H9 (cell line): ENCODE data around the gene FAM81A. TPM values are rescaled to one million over a fixed set of nuclear protein-coding genes. Genes with fewer than 3 reads are reported as not detected.

Source experiments
- DNase-seq: peaks from one replicate; pipeline ENCODE4 v3.0.0-alpha.2; 2017
- H2AFZ ChIP-seq: one replicate; pipeline ENCODE4 v1.6.1; 2013; ENCODE audit warnings: mild to moderate bottlenecking, low read length, control low read depth, moderate library complexity
- H2AK5ac ChIP-seq: 2 replicates; pipeline ENCODE4 v1.6.1; 2013; ENCODE audit warnings: low read length, control low read depth, mixed read lengths; ENCODE audit not compliant: insufficient read length
- H2BK120ac ChIP-seq: one replicate; pipeline ENCODE4 v1.6.1; 2013; ENCODE audit warnings: low read depth, mild to moderate bottlenecking, low read length, control low read depth, inconsistent platforms; ENCODE audit not compliant: poor library complexity, severe bottlenecking
- H2BK12ac ChIP-seq: 2 replicates; pipeline ENCODE4 v1.6.1; 2013; ENCODE audit warnings: low read length, control low read depth, mixed read lengths, low read depth; ENCODE audit not compliant: insufficient read length
- H2BK15ac ChIP-seq: 2 replicates; pipeline ENCODE4 v1.6.1; 2013; ENCODE audit warnings: low read depth, low read length, control low read depth
- H2BK20ac ChIP-seq: one replicate; pipeline ENCODE4 v1.6.1; 2013; ENCODE audit warnings: low read depth, mild to moderate bottlenecking, low read length, control low read depth, inconsistent platforms; ENCODE audit not compliant: poor library complexity, severe bottlenecking
- H2BK5ac ChIP-seq: 2 replicates; pipeline ENCODE4 v1.6.1; 2013; ENCODE audit warnings: low read length, control low read depth, mixed read lengths; ENCODE audit not compliant: insufficient read length
- H3K14ac ChIP-seq: 2 replicates; pipeline ENCODE4 v1.6.1; 2013; ENCODE audit warnings: low read length, control low read depth; ENCODE audit not compliant: insufficient read depth
- H3K18ac ChIP-seq: 2 replicates; pipeline ENCODE4 v1.6.1; 2013; ENCODE audit warnings: low read depth, mild to moderate bottlenecking, mixed read lengths, low read length, control low read depth; ENCODE audit not compliant: insufficient read length
- H3K23ac ChIP-seq: 2 replicates; pipeline ENCODE4 v1.6.1; 2013; ENCODE audit warnings: low read length, control low read depth, mixed read lengths, low read depth; ENCODE audit not compliant: insufficient read length
- H3K23me2 ChIP-seq: 2 replicates; pipeline ENCODE4 v1.6.1; 2013; ENCODE audit warnings: low read depth, mild to moderate bottlenecking, mixed read lengths, low read length, control low read depth; ENCODE audit not compliant: insufficient read length, poor library complexity, severe bottlenecking
- H3K27ac ChIP-seq: 2 replicates; pipeline ENCODE4 v1.5.1; 2013; ENCODE audit warnings: low read length, control low read depth, mixed read lengths, low read depth; ENCODE audit not compliant: insufficient read length
- H3K27me3 ChIP-seq: 2 replicates; pipeline ENCODE4 v1.6.1; 2013; ENCODE audit warnings: low read length, control low read depth, inconsistent platforms; ENCODE audit not compliant: insufficient read depth
- H3K4ac ChIP-seq: 2 replicates; pipeline ENCODE4 v1.6.1; 2013; ENCODE audit warnings: low read depth, mild to moderate bottlenecking, control low read depth, inconsistent platforms, low read length, moderate library complexity
- H3K4me1 ChIP-seq: 2 replicates; pipeline ENCODE4 v1.6.1; 2013; ENCODE audit warnings: low read length, control low read depth, inconsistent platforms; ENCODE audit not compliant: insufficient read depth
- H3K4me2 ChIP-seq: 2 replicates; pipeline ENCODE4 v1.6.1; 2013; ENCODE audit warnings: low read length, control low read depth, mixed read lengths; ENCODE audit not compliant: insufficient read length, insufficient read depth
- H3K56ac ChIP-seq: 2 replicates; pipeline ENCODE4 v1.6.1; 2013; ENCODE audit warnings: low read depth, mild to moderate bottlenecking, mixed read lengths, low read length, control low read depth; ENCODE audit not compliant: insufficient read length
- H3K79me1 ChIP-seq: 2 replicates; pipeline ENCODE4 v1.6.1; 2013; ENCODE audit warnings: low read depth, mild to moderate bottlenecking, moderate library complexity, low read length, control low read depth, inconsistent platforms; ENCODE audit not compliant: insufficient read depth, poor library complexity, severe bottlenecking
- H3K79me2 ChIP-seq: 2 replicates; pipeline ENCODE4 v1.6.1; 2013; ENCODE audit warnings: low read length, control low read depth, inconsistent platforms; ENCODE audit not compliant: insufficient read depth
- H3K9ac ChIP-seq: 2 replicates; pipeline ENCODE4 v1.6.1; 2013; ENCODE audit warnings: low read length, control low read depth, mixed read lengths; ENCODE audit not compliant: insufficient read length; ENCODE audit errors: extremely low read depth
- H3K9me3 ChIP-seq: one replicate; pipeline ENCODE4 v1.6.1; 2013; ENCODE audit warnings: low read depth, low read length, inconsistent platforms; ENCODE audit not compliant: control insufficient read depth
- H3T11ph ChIP-seq: one replicate; pipeline ENCODE4 v1.6.1; 2013; ENCODE audit warnings: mild to moderate bottlenecking, low read length, control low read depth, inconsistent platforms
- H4K20me1 ChIP-seq: one replicate; pipeline ENCODE4 v1.6.1; 2013; ENCODE audit not compliant: control insufficient read depth, insufficient read length, insufficient read depth
- H4K5ac ChIP-seq: 2 replicates; pipeline ENCODE4 v1.6.1; 2013; ENCODE audit warnings: low read depth, mild to moderate bottlenecking, mixed read lengths, low read length, control low read depth; ENCODE audit not compliant: insufficient read length
- H4K8ac ChIP-seq: replicated peaks from 2 replicates; pipeline ENCODE4 v1.6.1; 2013; ENCODE audit warnings: low read length, control low read depth, mixed read lengths, low read depth; ENCODE audit not compliant: insufficient read length
- H4K91ac ChIP-seq: 2 replicates; pipeline ENCODE4 v1.6.1; 2013; ENCODE audit warnings: low read depth, mild to moderate bottlenecking, moderate library complexity, mixed read lengths, low read length, control low read depth; ENCODE audit not compliant: insufficient read length
- H3K27ac Mint-ChIP-seq, 3 experiments: 2 replicates in 2 of 3; 3 replicates in 1 of 3; pipeline ENCODE4 v1.8.0; 2020 to 2021; ENCODE audit warnings: mixed read lengths in 3 of 3, mild to moderate bottlenecking in 1 of 3, moderate library complexity in 1 of 3
- H3K27me3 Mint-ChIP-seq: 2 replicates; pipeline ENCODE4 v1.8.0; 2021; ENCODE audit warnings: low read depth, mild to moderate bottlenecking, moderate library complexity, mixed read lengths
- H3K36me3 Mint-ChIP-seq, 3 experiments: 2 replicates in 2 of 3; 3 replicates in 1 of 3; pipeline ENCODE4 v1.8.0; 2020 to 2021; ENCODE audit warnings: low read depth in 3 of 3, mixed read lengths in 3 of 3; ENCODE audit not compliant: insufficient read depth in 1 of 3
- H3K4me1 Mint-ChIP-seq, 2 experiments: 2 replicates each; pipeline ENCODE4 v1.8.0; 2020; ENCODE audit warnings: mixed read lengths in 2 of 2
- H3K4me3 Mint-ChIP-seq, 2 experiments: 2 replicates in 1 of 2; 3 replicates in 1 of 2; pipeline ENCODE4 v1.8.0; 2020 to 2021; ENCODE audit warnings: mild to moderate bottlenecking in 2 of 2, mixed read lengths in 2 of 2, moderate library complexity in 1 of 2
- H3K9me3 Mint-ChIP-seq, 2 experiments: 2 replicates in 1 of 2; 3 replicates in 1 of 2; pipeline ENCODE4 v1.8.0; 2020; ENCODE audit warnings: mild to moderate bottlenecking in 2 of 2, mixed read lengths in 2 of 2, moderate library complexity in 1 of 2
- WGBS: extraction: QIAGEN DNeasy Blood & Tissue Kit; methylation state at CpG from one replicate; pipeline ENCODE4 v1.1.7; 2013; ENCODE audit warnings: missing lambda C conversion rate, low lambda C conversion rate, mixed read lengths; ENCODE audit not compliant: insufficient read length; ENCODE audit errors: extremely low coverage; 5-methylcytosine and 5-hydroxymethylcytosine counted together
- total RNA-seq: library from RNA; stranded (reverse); gene quantifications from 2 replicates; pipeline ENCODE4 v1.2.1, GENCODE V29; 2021
- TF ChIP-seq, protein P1 (sequence below): fragments of 200-600 bp; sonication (generic); conservative IDR thresholded peaks from 3 replicates; pipeline ENCODE4 v1.8.0; 2021; ENCODE audit warnings: antibody characterized with exemption, mild to moderate bottlenecking

The FAM81A gene
- total RNA-seq, 1 experiment from 2014 or later, result 1.7 TPM

DNA sequence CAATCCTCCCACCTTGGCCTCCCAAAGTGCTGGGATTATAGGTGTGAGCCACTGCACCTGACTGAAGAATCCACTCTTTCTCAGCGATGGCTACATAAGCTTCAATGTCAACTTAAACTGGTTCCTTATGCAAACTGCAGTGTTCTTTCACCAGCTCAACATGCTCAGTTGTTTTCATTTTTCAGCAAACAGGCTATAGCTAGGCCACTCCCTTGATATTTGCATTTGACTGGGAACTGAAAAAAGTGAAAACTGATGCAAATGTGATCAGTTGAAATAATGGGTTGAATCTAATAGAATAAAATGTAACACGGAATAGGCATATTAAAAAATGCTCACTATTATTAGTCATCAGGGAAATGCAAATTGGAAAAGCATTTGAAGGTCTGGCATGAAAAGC, 99.4 kb downstream of the FAM81A start:
- Histone ChIP-seq H3K18ac (no peak overlapping the region), H3K23me2 (no peaks in the 10 kb centered on the region), H3K56ac (no peak overlapping the region), H2BK15ac (no peak overlapping the region), H3K23ac (no peak overlapping the region), H2BK120ac (no peak overlapping the region), H2AFZ (no peak overlapping the region), H3K79me1 (no peaks in the 10 kb centered on the region), H2AK5ac (no peak overlapping the region), H2BK20ac (no peak overlapping the region), H3K27me3 (no peaks in the 10 kb centered on the region), H3K9ac (no peak overlapping the region), H2BK5ac (no peak overlapping the region), H3K14ac (no peak overlapping the region), H3K9me3 (no peaks in the 10 kb centered on the region), H3K79me2 (no peaks in the 10 kb centered on the region), H4K20me1 (no peaks in the 10 kb centered on the region), H4K8ac (no peak overlapping the region), H3K4me1 (no peaks in the 10 kb centered on the region), H2BK12ac (no peak overlapping the region), H3T11ph (no peak overlapping the region), H4K91ac (no peak overlapping the region), H3K4me2 (no peak overlapping the region), H3K27ac (no peak overlapping the region), H4K5ac (no peak overlapping the region), H3K4ac (no peak overlapping the region)
- TF ChIP-seq, protein P1, sequence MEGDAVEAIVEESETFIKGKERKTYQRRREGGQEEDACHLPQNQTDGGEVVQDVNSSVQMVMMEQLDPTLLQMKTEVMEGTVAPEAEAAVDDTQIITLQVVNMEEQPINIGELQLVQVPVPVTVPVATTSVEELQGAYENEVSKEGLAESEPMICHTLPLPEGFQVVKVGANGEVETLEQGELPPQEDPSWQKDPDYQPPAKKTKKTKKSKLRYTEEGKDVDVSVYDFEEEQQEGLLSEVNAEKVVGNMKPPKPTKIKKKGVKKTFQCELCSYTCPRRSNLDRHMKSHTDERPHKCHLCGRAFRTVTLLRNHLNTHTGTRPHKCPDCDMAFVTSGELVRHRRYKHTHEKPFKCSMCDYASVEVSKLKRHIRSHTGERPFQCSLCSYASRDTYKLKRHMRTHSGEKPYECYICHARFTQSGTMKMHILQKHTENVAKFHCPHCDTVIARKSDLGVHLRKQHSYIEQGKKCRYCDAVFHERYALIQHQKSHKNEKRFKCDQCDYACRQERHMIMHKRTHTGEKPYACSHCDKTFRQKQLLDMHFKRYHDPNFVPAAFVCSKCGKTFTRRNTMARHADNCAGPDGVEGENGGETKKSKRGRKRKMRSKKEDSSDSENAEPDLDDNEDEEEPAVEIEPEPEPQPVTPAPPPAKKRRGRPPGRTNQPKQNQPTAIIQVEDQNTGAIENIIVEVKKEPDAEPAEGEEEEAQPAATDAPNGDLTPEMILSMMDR, result no peak
- H3K27ac Mint-ChIP-seq, result no peak overlapping the region
- H3K27me3 Mint-ChIP-seq, result peaks cover 57% of the 10 kb centered on the region
- no peak for DNase-seq
- WGBS, result no CpG with 5 or more reads among the region's 2 CpGs
- no peaks in the 10 kb centered on the region for H3K9me3 Mint-ChIP-seq
- no peaks in the 10 kb centered on the region for H3K36me3 Mint-ChIP-seq
- H3K4me3 Mint-ChIP-seq, result no peak overlapping the region
- H3K4me1 Mint-ChIP-seq, result no peaks in the 10 kb centered on the region
